AG04449 (cell line): ENCODE measurements around the gene SMU1.

Source experiments
- CTCF ChIA-PET: fragments of 350-600 bp; formaldehyde crosslinking; extraction: SDS; loops from one replicate; lab custom pipeline; 2021; ENCODE audit warnings: antibody characterized with exemption; lab: Yijun Ruan, JAX
- POLR2A ChIA-PET: fragments of 400-600, 350-600 bp; formaldehyde crosslinking; extraction: SDS; loops from one replicate; lab custom pipeline; 2020; ENCODE audit warnings: antibody characterized with exemption, inconsistent platforms; lab: Yijun Ruan, JAX
- DNase-seq: peaks from one replicate; pipeline ENCODE4 v3.0.0-alpha.2; 2010; ENCODE audit warnings: low read depth, low spot score
- H3K4me3 ChIP-seq: 2 replicates; pipeline ENCODE4 v1.5.1; 2011; ENCODE audit warnings: low read depth, mild to moderate bottlenecking, control low read depth, low read length
- TF ChIP-seq, protein P1 (sequence below): IDR thresholded peaks from one replicate; pipeline ENCODE4 v1.5.1; 2011; ENCODE audit warnings: mild to moderate bottlenecking, moderate library complexity, low read length, control low read depth, inconsistent platforms; ENCODE audit not compliant: insufficient read depth; ENCODE audit errors: missing control alignments

Gene SMU1

DNA sequence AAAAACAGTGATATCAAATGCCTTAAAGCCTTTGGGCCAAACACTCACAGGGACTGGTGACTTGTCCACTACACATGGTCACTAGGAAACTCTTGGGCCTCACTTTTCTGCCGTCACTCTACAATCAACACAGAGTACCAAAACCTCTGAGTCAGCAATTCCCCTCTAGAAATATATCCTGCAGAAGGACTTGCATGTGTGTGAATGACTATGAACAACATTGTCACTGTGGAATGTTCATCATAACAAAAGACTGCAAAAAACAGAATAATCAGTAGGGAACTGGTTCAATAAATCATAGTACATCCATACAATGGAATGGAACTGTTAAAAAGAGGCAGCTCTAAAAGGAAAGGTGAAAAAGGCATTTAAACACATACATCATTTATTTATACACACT, 44.1 kb upstream of the SMU1 start:
- DNase-seq, result no peak
- no peak overlapping the region for H3K4me3 ChIP-seq
- TF ChIP-seq, protein P1, sequence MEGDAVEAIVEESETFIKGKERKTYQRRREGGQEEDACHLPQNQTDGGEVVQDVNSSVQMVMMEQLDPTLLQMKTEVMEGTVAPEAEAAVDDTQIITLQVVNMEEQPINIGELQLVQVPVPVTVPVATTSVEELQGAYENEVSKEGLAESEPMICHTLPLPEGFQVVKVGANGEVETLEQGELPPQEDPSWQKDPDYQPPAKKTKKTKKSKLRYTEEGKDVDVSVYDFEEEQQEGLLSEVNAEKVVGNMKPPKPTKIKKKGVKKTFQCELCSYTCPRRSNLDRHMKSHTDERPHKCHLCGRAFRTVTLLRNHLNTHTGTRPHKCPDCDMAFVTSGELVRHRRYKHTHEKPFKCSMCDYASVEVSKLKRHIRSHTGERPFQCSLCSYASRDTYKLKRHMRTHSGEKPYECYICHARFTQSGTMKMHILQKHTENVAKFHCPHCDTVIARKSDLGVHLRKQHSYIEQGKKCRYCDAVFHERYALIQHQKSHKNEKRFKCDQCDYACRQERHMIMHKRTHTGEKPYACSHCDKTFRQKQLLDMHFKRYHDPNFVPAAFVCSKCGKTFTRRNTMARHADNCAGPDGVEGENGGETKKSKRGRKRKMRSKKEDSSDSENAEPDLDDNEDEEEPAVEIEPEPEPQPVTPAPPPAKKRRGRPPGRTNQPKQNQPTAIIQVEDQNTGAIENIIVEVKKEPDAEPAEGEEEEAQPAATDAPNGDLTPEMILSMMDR, result no peak
- ChIA-PET POLR2A (interaction anchor here (0.6 kb wide), 1 partner anchor 31 kb away, joined by 4 read pairs; no protein-coding TSS in a partner anchor), CTCF (no interaction called here)

DNA sequence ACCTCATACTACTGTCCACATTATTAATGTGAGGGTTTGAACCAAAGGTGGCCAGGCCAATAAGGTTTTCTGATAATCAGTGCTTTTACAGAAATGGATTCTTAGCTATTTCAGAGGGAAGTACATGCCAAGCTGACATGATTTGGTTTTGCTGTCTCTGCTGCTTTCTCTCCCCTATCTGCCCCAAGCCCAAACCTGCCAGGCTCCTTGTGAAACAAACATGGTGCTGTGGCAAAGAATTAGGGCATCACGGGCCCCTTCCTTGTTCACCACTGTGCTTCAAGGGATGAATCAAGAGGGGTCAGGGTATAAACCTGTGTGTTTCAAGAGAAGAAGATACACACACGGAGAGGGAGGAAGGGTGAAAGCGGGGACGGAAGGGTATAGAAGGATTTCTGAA, 41.3 kb upstream of the SMU1 start:
- TF ChIP-seq, protein P1, result no peak
- no peak for DNase-seq
- no peak overlapping the region for H3K4me3 ChIP-seq
- POLR2A ChIA-PET, result interaction anchor here (0.9 to 1.0 kb wide), 2 partner anchors 11 to 85 kb away, joined by 3 to 4 read pairs; no protein-coding TSS in a partner anchor
- CTCF ChIA-PET, result interaction anchor here (1.1 to 1.4 kb wide), 3 partner anchors 9 to 62 kb away, joined by 3 to 4 read pairs (median 3); no protein-coding TSS in a partner anchor

DNA sequence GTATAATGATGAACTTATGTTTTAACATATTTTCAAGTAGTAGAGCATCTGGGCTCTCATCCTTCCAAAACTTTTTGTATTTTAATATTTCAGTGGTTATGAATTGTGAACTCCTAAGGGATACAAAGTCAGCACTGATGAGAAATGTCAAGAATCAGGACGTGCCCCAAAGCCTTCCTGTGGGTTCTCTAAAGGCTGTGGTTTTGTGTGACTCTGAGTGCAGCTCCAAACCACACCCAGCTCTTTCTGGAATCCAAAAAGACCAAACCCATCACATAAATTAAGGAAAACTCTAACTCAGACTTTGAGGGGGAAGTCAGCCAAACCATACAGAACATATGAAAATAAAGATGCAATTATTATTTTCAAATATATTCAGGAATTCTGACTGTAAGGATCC, 40.8 kb upstream of the SMU1 start:
- no peak overlapping the region for H3K4me3 ChIP-seq
- TF ChIP-seq, protein P1, result no peak
- POLR2A ChIA-PET, result interaction anchor here (0.6 to 0.9 kb wide), 2 partner anchors 10 to 34 kb away, joined by 3 to 4 read pairs; no protein-coding TSS in a partner anchor
- DNase-seq, result peak; percentile 21
- CTCF ChIA-PET, result interaction anchor here (1.1 to 1.6 kb wide), 3 partner anchors 10 to 109 kb away, joined by 3 to 6 read pairs (median 4); no protein-coding TSS in a partner anchor

DNA sequence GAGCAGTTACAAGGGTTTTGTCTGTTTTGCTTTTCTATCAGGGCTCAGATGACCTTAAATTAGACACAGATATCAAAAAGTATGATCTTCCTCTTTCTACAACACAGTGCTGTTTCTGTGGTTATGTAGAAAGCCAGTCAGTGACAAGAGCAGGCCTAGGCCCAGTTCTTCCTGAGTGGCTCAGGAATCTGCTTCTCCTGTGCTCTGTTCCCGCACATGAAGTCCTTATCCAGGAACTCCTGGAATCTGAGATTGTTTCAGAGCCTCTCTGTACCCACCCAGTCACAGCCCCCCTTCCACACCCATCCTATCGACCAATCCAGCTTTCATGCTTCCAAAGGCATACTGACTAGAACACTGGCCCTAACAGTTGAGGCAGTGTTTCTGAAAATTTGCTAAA, 40.4 kb upstream of the SMU1 start:
- POLR2A ChIA-PET, result interaction anchor here (0.6 to 0.9 kb wide), 2 partner anchors 10 to 34 kb away, joined by 3 to 4 read pairs; no protein-coding TSS in a partner anchor
- H3K4me3 ChIP-seq, result no peak overlapping the region
- no peak for DNase-seq
- TF ChIP-seq, protein P1, result no peak
- CTCF ChIA-PET, result interaction anchor here (0.9 to 1.6 kb wide), 4 partner anchors 10 to 110 kb away, joined by 3 to 6 read pairs (median 3); no protein-coding TSS in a partner anchor

DNA sequence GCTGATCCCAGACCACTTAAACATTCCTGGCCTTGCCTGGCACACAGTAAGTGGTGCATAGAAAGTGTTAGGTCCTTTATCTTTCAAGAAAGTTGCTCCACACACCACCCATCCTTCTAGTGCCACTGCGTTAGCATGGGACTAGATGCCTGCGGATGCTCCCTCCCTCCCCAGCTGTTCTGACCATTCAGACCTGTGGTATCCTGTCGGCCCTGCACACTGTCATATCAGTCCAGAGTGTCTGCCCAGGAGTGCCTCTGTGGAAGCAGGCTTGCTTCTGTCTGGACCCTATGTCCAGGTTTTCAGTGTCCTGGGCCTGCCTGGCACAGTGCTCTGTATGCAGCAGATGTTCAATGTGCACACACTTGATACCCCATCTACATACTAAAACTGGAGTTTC, 38.3 kb upstream of the SMU1 start:
- no peak for DNase-seq
- ChIA-PET POLR2A (no interaction called here), CTCF (no interaction called here)
- no peak overlapping the region for H3K4me3 ChIP-seq
- TF ChIP-seq, protein P1, result no peak

DNA sequence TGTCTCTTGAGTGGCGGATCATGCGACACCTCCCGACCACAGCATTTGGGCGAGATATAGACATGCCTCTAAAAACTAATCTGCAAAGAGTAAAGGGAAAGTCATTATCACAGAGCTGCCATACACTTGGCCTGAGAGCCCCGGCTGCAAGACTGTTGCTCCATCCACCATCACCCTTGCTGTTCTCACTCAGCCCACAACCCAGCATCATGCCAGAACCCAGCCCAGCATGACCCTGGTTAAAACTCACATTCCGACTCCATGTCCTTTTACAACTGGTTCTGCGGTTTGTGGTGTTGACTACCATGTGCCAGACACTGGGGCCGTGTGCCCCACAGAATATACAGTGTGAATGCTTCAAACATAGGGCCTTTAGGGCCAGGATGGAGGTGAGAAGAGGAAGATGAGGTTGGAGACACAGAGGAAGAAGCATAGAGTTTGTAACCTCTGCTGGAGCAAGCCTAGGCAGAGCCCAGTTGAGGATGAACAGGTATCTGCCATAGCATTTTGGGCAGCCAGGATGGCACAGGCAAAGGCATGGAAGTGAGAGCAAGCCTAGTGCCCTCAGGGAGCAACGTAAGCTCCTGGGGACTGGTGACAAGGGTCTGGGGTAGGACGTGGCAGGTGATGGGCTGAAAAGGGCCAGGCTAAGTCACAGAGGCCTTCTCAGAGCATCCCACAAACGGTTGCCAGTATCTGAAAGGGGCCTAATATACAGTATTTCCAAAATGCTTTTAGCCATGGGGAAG, 37.5 kb upstream of the SMU1 start:
- no peak for DNase-seq
- TF ChIP-seq, protein P1, result no peak
- ChIA-PET POLR2A (no interaction called here), CTCF (no interaction called here)
- no peak overlapping the region for H3K4me3 ChIP-seq
